GM15510 (cell line): Measurements from ENCODE around the gene EFCAB8.

Experiments
- POLR2A ChIP-seq: IDR thresholded peaks from 3 replicates; pipeline ENCODE4 v1.6.1; 2011; ENCODE audit warnings: borderline replicate concordance; ENCODE audit not compliant: insufficient read length; ENCODE audit errors: extremely low read depth

Gene EFCAB8

GRCh38 chr20:32979201-32979998, 120.7 kb downstream of the EFCAB8 start:
- TF ChIP-seq POLR2A, result no peak

GRCh38 chr20:32980131-32980941, 121.6 kb downstream of the EFCAB8 start:
- no peak for TF ChIP-seq POLR2A

DNA sequence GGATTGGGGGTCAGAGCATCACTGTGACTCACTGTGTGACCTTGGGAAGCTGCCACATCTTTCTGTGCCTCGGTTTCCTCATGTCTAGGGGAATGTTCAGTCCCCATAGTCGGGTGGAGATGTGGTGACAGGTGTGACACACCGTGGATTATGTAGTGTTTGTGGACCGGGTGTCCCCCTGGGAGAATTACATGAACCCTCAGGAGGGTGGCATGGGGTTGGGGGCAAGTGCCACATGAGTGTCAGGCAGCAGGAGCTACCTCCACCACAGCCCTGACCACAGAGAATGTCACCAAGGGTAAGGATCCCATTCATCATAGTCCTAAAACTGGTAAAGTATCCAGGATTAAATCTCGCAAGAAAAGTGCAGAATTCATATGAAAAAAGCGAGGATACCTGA, 122.3 kb downstream of the EFCAB8 start:
- no peak for TF ChIP-seq POLR2A

DNA sequence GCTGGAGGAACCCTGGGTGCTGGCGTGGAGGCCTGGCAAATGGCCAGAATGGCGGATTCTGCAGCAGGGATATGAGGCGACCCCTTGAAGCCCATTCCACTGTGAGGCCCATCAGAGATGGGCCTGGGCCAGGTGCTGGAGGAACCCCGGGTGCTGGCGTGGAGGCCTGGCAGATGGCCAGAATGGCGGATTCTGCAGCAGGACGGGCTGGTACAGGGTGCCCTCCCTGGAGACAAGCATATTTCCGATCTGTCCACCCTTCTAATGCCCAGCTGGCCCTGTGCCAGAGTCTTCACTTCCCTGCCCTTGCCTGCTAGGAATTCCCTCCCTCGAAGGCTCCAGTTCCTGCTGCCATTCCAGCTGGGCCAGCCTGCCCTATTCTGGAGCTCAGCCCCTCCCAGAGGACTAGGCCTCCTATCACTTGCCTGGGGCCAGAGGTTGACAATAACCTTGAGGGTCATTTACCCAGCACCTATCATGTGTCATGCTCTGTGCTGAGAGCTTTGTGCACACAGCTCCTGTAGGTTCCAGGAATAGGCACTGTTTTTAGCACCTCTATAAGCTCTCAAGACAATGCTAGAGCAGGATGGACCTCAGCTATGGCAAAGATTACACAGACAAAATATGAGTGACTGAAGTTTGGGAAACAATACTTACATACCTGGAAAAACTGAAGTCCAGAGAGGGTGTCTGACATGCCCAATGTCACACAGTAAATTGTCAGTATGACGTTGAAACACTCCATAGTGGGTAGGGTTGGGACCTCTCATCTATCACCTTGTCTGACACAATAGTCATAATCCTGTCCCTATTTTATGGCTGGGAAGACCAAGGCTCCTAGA, 124.1 kb downstream of the EFCAB8 start:
- TF ChIP-seq POLR2A, result no peak

GRCh38 chr20:32983459-32984112, 124.9 kb downstream of the EFCAB8 start:
- TF ChIP-seq POLR2A, result no peak

DNA sequence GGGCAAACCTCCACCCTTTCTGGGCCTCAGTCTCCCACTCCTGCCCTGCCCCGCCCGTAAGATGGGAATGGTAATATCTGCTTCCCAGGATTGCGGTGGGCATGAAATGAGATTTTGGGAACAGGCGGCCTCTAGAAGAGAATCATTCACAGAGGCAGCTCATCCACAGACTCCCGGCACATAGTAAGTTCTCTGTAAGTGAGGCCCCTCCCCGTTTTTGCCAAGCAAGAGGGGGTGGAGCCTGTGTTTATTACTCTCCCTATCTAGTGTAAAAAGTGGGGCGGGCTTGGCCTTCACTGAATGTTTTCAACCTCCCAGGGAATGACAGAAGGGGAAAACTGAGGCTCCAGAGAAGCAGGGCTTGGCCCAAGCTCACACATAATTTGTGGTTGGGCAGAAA, 125.5 kb downstream of the EFCAB8 start:
- TF ChIP-seq POLR2A, result no peak

- no peak for TF ChIP-seq POLR2A
Observed at GRCh38 chr20:32984631-32985354, 126.1 kb downstream of the EFCAB8 start.

GRCh38 chr20:32985596-32985995, 126.9 kb downstream of the EFCAB8 start:
- TF ChIP-seq POLR2A, result no peak

- no peak for TF ChIP-seq POLR2A
Observed at GRCh38 chr20:32986331-32986966, 127.7 kb downstream of the EFCAB8 start.

DNA sequence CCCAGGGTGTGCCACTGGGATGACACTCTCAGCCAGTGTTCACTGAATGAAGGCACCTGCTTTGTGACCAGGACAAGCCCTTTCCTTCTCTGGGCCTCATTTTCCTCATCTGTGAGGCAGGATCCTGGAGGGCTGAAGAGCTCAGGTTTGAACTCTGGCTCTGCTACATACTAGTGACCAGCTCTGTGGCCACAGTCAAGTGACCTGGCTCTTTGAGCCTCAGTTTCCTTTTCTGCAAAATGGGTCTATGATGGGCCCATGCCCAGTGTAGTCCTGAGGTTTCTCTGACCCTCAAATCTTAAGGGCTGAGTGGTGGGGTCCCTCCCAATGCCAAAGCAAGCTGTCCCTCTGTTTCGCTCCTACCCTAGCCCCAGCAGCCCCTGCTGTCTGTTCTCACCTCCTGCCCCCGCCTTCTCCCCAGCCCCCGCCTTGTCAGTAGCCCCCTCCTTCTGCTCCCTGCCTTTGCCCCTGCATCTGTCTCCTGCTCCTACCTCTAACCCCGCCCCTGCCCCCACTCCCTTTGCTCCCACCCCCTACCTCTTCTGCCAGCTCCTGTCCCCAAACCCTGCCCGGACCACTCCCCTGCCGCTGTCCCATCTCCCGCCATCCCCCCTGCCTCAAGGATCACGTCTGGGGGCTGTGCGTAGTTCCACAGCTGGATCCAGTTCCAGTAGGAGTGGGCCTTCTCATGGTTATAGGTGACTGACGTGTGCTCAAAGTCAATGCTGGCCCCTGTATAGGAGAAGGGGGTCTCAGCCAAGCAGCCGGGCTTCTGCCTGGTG, 128.5 kb downstream of the EFCAB8 start:
- TF ChIP-seq POLR2A, result no peak

- TF ChIP-seq POLR2A, result no peak
Observed at GRCh38 chr20:32988008-32988407, 129.3 kb downstream of the EFCAB8 start.

DNA sequence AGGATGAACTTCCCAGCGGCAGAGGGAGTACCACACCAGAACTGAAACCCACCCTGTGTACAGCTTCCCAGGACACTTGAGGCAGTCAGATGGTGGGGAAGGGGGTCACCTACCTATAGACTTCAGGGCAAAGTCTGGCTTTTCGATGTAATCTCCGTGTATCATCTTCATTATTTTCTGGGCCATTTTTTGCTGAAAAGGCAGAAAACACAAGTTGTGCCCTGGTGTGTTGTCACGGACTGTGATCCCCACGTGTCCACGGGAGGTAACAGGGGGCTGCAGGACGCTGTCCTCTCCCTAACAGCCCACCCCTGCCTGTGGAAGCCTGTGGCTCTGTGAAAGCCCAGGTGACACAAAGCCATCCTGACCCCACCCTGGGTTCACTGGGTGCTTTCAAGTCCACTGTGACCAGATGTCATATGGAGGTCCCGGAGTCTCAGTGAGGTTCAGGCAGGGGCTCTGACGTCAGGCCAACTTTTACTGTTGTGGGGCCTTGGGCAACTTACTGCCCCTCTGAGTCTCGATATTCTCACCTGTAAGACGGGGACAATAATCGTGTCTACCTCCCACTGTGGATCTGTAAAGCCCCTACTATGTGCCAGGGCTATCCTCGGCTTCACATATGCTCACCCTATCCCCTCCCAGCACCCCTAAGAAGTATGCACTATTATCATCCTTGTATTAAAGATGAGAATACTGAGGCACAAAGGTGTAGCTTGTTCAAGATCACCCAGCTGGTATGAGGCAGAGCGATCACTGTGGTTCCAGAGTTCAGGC, 131.0 kb downstream of the EFCAB8 start:
- TF ChIP-seq POLR2A, result no peak
